HG03066 (cell line): Measurements from ENCODE around the gene C1orf167.
A peak's percentile ranks its signal among the peaks of the same experiment; 100 is the strongest.

ENCODE experiments used
- ATAC-seq: cut with Tn5 transposase; IDR thresholded peaks from one replicate; pipeline ENCODE4 v1.9.1; 2021; ENCODE audit warnings: low read depth; ENCODE audit not compliant: unreplicated experiment

The C1orf167 gene

GRCh38 chr1:11735854-11736745 lies 25.9 kb upstream of the C1orf167 start, which contains the start of gene AGTRAP:
TSS of gene AGTRAP (plus strand) at chr1:11736136. CDS start at chr1:11736209, 73 bp downstream.
- peak; percentile 52 for ATAC-seq

GRCh38 chr1:11736746-11737639 lies 25.0 kb upstream of the C1orf167 start:
- no peak for ATAC-seq

GRCh38 chr1:11738096-11738495 lies 23.9 kb upstream of the C1orf167 start:
- ATAC-seq, result no peak

GRCh38 chr1:11738783-11739182 lies 23.2 kb upstream of the C1orf167 start:
- ATAC-seq, result no peak

GRCh38 chr1:11740258-11741192 lies 21.5 kb upstream of the C1orf167 start:
- ATAC-seq, result no peak

GRCh38 chr1:11741482-11741881 lies 20.5 kb upstream of the C1orf167 start:
- no peak for ATAC-seq

- no peak for ATAC-seq
These were observed 20.0 kb upstream of the C1orf167 start for GRCh38 chr1:11741919-11742558.

GRCh38 chr1:11744287-11744686 lies 17.7 kb upstream of the C1orf167 start:
- no peak for ATAC-seq

GRCh38 chr1:11746092-11746491 lies 15.9 kb upstream of the C1orf167 start:
- no peak for ATAC-seq

- no peak for ATAC-seq
These were observed 15.1 kb upstream of the C1orf167 start for GRCh38 chr1:11746795-11747487.

- no peak for ATAC-seq
These were observed 13.4 kb upstream of the C1orf167 start for GRCh38 chr1:11748294-11749202.

- no peak for ATAC-seq
These were observed 12.7 kb upstream of the C1orf167 start for GRCh38 chr1:11749203-11749689.

GRCh38 chr1:11749996-11750395 lies 12.0 kb upstream of the C1orf167 start:
- no peak for ATAC-seq

- ATAC-seq, result no peak
These were observed 10.9 kb upstream of the C1orf167 start for GRCh38 chr1:11751087-11751486.

GRCh38 chr1:11752359-11753088 lies 9.5 kb upstream of the C1orf167 start:
- ATAC-seq, result no peak

GRCh38 chr1:11753555-11754208 lies 8.3 kb upstream of the C1orf167 start:
- no peak for ATAC-seq

- ATAC-seq, result no peak
These were observed 4.9 kb upstream of the C1orf167 start for GRCh38 chr1:11757047-11757446.
